ENCODE measurements around the gene LGALS3BP. TPM values are rescaled to one million over a fixed set of nuclear protein-coding genes. Genes with fewer than 3 reads are reported as not detected.

LGALS3BP gene
- total and polyA plus RNA-seq, 7 experiments from 2014 or later = 44.7 to 267 (median 69.1) TPM

DNA sequence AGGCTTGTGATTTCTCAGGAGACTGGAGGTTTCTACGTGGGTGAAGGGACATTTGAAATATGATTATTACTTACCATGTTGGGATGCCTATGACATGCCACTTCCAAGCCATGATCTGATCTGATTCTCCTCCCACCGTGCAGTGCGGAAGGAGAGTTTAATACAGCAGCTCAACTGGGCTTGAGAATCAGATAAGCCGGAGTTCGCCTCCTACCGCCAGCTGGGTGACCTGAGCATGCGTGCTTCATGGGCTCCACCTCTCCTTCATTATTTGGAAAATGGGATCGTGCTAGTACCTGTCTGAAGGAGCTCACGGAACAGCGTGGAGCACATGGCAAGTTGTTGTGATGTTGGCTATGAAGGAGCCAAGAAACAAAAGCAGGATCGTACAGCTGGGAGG is 42.2 kb downstream of the LGALS3BP start:
- H3K36me3 ChIP-seq (ENCODE audit: control insufficient read depth in 2 of 3, insufficient read depth in 3 of 3, low read length in 3 of 3) = no peaks in the 10 kb centered on the region
- Mint-ChIP-seq H3K27ac (no peak overlapping the region), H3K36me3 (no peaks in the 10 kb centered on the region), H3K9me3 (no peaks in the 10 kb centered on the region), H3K27me3 (peaks cover 0 to 4% (median 0%) of the 10 kb centered on the region in 5 donors), H3K4me1 (peaks cover 0 to 5% (median 0%) of the 10 kb centered on the region in 7 donors), H3K4me3 (no peak overlapping the region)
- ChIA-PET CTCF (no interaction called here), POLR2A (no interaction called here)
- no peaks in the 10 kb centered on the region for H3K27me3 ChIP-seq (ENCODE audit: control insufficient read depth in 2 of 2, insufficient read depth in 2 of 2, low read length in 2 of 2)
- H3K4me1 ChIP-seq (ENCODE audit: control insufficient read depth in 2 of 2, insufficient read depth in 2 of 2, low read length in 2 of 2) = peaks cover 0 to 4% of the 10 kb centered on the region in 2 donors
- no peak overlapping the region for H3K27ac ChIP-seq (ENCODE audit: low read depth, low read length)
- H3K4me3 ChIP-seq (ENCODE audit: low read length) = no peak overlapping the region
- DNase-seq = no peak
- intact Hi-C loops (cut with micrococcal nuclease) = no loop called here
- no peaks in the 10 kb centered on the region for H3K9me3 ChIP-seq (ENCODE audit: control insufficient read depth in 2 of 3, low read length in 3 of 3)
- no peak for ATAC-seq

DNA sequence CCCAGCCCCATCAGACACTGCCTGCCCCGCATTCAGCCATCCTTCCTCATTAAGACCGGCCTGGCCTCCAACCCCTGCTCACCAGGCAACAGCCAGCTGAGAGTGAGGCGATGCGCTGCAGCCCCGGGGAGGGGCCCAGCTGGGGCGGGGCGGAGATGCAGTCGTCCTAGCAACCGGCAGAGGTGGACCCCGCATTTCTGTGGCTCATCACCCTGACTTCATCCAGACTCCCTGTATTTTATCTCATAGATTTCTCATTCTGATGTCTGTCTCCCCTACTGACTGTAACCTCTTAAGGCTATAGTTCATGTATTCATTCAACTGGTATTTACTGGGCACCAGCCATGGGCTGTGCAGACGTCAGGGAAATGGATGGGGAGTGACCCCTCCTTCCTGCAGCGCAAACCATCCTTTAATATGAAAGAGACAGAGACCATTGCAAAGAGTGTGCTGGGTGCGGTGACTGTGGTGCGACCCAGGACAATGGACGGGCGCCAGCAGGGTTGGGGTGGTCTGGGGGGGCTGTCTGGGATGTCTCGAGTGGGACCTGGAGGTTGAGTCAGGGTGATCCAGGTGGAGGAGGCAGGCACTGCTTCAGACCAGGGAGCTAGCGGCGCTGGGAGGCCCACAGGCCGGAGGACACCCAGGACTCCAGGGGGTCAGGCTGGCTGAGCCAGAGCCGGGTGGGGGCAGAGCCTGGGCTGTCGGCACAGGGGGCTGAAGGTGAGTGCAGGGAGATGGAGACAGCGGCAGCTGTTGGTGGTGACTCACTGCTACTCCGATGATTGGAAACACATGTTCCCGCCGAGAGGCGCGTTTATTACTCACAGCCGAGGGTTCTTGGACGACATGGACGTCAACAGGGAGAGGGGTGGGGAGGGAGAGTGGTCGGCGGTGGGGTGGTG is 44.1 kb downstream of the LGALS3BP start:
- no peaks in the 10 kb centered on the region for H3K9me3 Mint-ChIP-seq

DNA sequence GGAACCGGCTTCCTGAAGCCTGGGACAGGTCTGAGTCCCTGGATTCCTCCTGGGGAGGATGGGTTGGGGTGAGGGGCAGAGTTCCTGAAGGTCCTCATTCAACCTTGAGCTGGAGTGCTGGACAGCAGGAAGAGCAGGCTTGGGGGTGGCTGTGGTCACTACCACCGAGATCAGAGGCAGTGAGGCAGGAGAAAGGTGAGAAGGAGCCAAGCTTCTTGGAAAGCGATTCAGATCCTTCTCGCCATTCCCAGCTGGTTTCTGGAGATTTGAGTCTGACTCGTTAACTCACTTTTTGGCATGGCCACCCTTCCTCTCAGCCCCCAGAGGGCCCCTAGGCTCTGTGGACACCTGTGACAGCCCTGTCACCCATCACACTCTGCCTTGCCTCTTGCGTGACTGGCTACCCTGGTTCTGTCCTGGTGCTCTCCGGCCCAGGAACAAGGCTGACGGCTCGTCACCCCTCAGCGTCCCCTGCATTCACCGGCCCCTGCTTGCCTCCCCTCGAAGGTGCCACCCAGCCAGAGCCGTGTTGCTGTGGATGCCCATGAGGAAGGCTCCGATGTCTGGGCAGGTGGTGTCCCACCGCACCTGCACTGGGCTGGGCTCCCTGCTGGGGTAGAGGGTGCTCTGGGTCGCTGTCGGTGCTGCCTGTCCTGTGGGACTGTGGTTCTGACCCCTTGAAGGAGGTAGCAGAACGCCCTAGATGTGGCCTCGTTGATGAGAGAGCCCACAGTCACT is 44.9 kb downstream of the LGALS3BP start:
- Mint-ChIP-seq H3K36me3 (no peaks in the 10 kb centered on the region), H3K4me3 (no peak overlapping the region), H3K4me1 (peaks cover 0 to 5% (median 0%) of the 10 kb centered on the region in 7 donors), H3K27ac (peak overlapping the region in 2 of 9 donors; percentile 25 to 58), H3K9me3 (no peaks in the 10 kb centered on the region), H3K27me3 (peaks cover 0 to 4% (median 0%) of the 10 kb centered on the region in 5 donors)
- POLR2A ChIA-PET = no interaction called here
- no peaks in the 10 kb centered on the region for H3K9me3 ChIP-seq (ENCODE audit: control insufficient read depth in 2 of 3, low read length in 3 of 3)
- H3K27ac ChIP-seq (ENCODE audit: low read depth, low read length) = no peak overlapping the region
- H3K4me3 ChIP-seq (ENCODE audit: low read length) = no peak overlapping the region
- ATAC-seq (no peak), DNase-seq (no peak)
- CTCF ChIA-PET = no interaction called here
- H3K36me3 ChIP-seq (ENCODE audit: control insufficient read depth in 2 of 3, insufficient read depth in 3 of 3, low read length in 3 of 3) = no peaks in the 10 kb centered on the region
- intact Hi-C loops (cut with micrococcal nuclease) = no loop called here
- H3K27me3 ChIP-seq (ENCODE audit: control insufficient read depth in 2 of 2, insufficient read depth in 2 of 2, low read length in 2 of 2) = no peaks in the 10 kb centered on the region
- H3K4me1 ChIP-seq (ENCODE audit: control insufficient read depth in 2 of 2, insufficient read depth in 2 of 2, low read length in 2 of 2) = peaks cover 0 to 4% of the 10 kb centered on the region in 2 donors

More for the DNA sequence above, 44.1 kb downstream of the LGALS3BP start:
- POLR2A ChIA-PET = no interaction called here
- H3K9me3 ChIP-seq (ENCODE audit: control insufficient read depth in 2 of 3, low read length in 3 of 3) = no peaks in the 10 kb centered on the region
- H3K4me1 ChIP-seq (ENCODE audit: control insufficient read depth in 2 of 2, insufficient read depth in 2 of 2, low read length in 2 of 2) = peaks cover 0 to 4% of the 10 kb centered on the region in 2 donors
- no peak overlapping the region for H3K27ac Mint-ChIP-seq
- H3K4me3 ChIP-seq (ENCODE audit: low read length) = no peak overlapping the region
- no peaks in the 10 kb centered on the region for H3K36me3 Mint-ChIP-seq
- peaks cover 0 to 5% (median 0%) of the 10 kb centered on the region in 7 donors for H3K4me1 Mint-ChIP-seq
- intact Hi-C loops (cut with micrococcal nuclease) = no loop called here
- H3K27me3 Mint-ChIP-seq = peaks cover 0 to 4% (median 0%) of the 10 kb centered on the region in 5 donors
- no peaks in the 10 kb centered on the region for H3K36me3 ChIP-seq (ENCODE audit: control insufficient read depth in 2 of 3, insufficient read depth in 3 of 3, low read length in 3 of 3)
- no peaks in the 10 kb centered on the region for H3K27me3 ChIP-seq (ENCODE audit: control insufficient read depth in 2 of 2, insufficient read depth in 2 of 2, low read length in 2 of 2)
- no peak overlapping the region for H3K27ac ChIP-seq (ENCODE audit: low read depth, low read length)
- CTCF ChIA-PET = interaction anchor here (0.7 kb wide), 1 partner anchor 100 kb away, joined by 3 read pairs; no protein-coding TSS in a partner anchor
- ATAC-seq = no peak
- DNase-seq = no peak
- peak overlapping the region in 1 of 10 donors; percentile 56 for H3K4me3 Mint-ChIP-seq

GRCh38 chr17:78933959-78934568 is 45.7 kb downstream of the LGALS3BP start:
- no peaks in the 10 kb centered on the region for H3K9me3 Mint-ChIP-seq
- H3K4me1 Mint-ChIP-seq = peaks cover 0 to 5% (median 0%) of the 10 kb centered on the region in 7 donors
- H3K27ac ChIP-seq (ENCODE audit: low read depth, low read length) = no peak overlapping the region
- H3K36me3 Mint-ChIP-seq = no peaks in the 10 kb centered on the region
- H3K4me1 ChIP-seq (ENCODE audit: control insufficient read depth in 2 of 2, insufficient read depth in 2 of 2, low read length in 2 of 2) = peaks cover 0 to 4% of the 10 kb centered on the region in 2 donors
- peak overlapping the region in 2 of 9 donors; percentile 53 to 58 for H3K27ac Mint-ChIP-seq
- no peak overlapping the region for H3K4me3 Mint-ChIP-seq
- H3K27me3 Mint-ChIP-seq = peaks cover 0 to 4% (median 0%) of the 10 kb centered on the region in 5 donors
- ATAC-seq = peak; percentile 68
- intact Hi-C loops (cut with micrococcal nuclease) = no loop called here
- ChIA-PET POLR2A (no interaction called here), CTCF (no interaction called here)
- H3K36me3 ChIP-seq (ENCODE audit: control insufficient read depth in 2 of 3, insufficient read depth in 3 of 3, low read length in 3 of 3) = no peaks in the 10 kb centered on the region
- no peaks in the 10 kb centered on the region for H3K9me3 ChIP-seq (ENCODE audit: control insufficient read depth in 2 of 3, low read length in 3 of 3)
- no peak overlapping the region for H3K4me3 ChIP-seq (ENCODE audit: low read length)
- H3K27me3 ChIP-seq (ENCODE audit: control insufficient read depth in 2 of 2, insufficient read depth in 2 of 2, low read length in 2 of 2) = no peaks in the 10 kb centered on the region
- DNase-seq = no peak

DNA sequence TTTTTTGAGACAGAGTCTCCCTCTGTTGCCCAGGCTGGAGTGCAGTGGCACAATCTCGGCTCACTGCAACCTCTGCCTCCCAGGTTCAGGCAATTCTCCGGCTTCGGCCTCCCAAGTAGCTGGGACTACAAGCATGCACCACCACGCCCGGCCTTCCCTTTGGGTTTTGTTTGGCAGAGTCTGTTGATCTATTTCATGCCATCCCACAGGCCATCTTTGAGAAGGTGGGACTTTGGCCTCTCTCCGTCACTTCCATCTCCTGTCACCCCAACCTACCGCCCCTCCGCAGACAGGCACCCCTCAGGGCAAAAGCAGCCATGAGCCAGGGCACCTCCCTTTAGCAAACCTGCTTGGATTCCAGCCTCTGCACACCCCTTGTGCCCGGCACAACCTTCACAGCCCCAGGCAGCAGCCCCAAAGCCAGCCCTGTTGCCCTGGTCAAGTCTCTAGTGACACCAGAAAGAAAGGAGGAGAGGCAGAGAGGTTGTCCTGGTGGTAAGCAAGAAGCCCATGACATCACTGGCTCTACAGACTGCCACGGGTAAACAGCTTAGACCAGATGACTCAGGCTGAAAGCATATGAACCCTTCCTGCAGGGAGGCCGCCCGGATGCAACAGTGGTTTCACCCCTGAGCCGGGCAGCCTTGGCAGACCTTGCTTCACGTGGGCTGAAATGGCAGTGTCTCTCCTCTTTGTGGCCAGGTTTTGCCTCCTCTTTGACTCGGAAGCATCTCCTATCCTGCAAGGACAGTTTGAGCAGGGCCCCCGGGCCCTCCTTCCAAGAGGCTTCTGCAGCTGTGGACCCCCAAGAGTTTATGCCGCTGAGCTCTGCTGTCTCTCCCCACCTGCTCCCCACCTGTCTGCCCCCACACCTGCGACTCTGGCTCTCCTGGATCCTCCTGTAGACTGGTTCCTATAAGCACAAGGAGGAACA is 46.4 kb downstream of the LGALS3BP start:
- DNase-seq (no peak), ATAC-seq (peak; percentile 85)
- Mint-ChIP-seq H3K4me1 (peaks cover 0 to 5% (median 0%) of the 10 kb centered on the region in 7 donors), H3K4me3 (no peak overlapping the region), H3K27ac (peak overlapping the region in 3 of 9 donors; percentile 53 to 75 (median 54)), H3K36me3 (no peaks in the 10 kb centered on the region), H3K27me3 (peaks cover 0 to 7% (median 3%) of the 10 kb centered on the region in 5 donors), H3K9me3 (no peaks in the 10 kb centered on the region)
- peaks cover 0 to 4% of the 10 kb centered on the region in 2 donors for H3K4me1 ChIP-seq (ENCODE audit: control insufficient read depth in 2 of 2, insufficient read depth in 2 of 2, low read length in 2 of 2)
- H3K9me3 ChIP-seq (ENCODE audit: control insufficient read depth in 2 of 3, low read length in 3 of 3) = no peaks in the 10 kb centered on the region
- H3K27me3 ChIP-seq (ENCODE audit: control insufficient read depth in 2 of 2, insufficient read depth in 2 of 2, low read length in 2 of 2) = no peaks in the 10 kb centered on the region
- CTCF ChIA-PET = interaction anchor here (0.6 kb wide), 1 partner anchor 1269 kb away, joined by 3 read pairs; no protein-coding TSS in a partner anchor
- intact Hi-C loops (cut with micrococcal nuclease) = no loop called here
- no peak overlapping the region for H3K27ac ChIP-seq (ENCODE audit: low read depth, low read length)
- no peak overlapping the region for H3K4me3 ChIP-seq (ENCODE audit: low read length)
- H3K36me3 ChIP-seq (ENCODE audit: control insufficient read depth in 2 of 3, insufficient read depth in 3 of 3, low read length in 3 of 3) = no peaks in the 10 kb centered on the region
- POLR2A ChIA-PET = no interaction called here
